Islet precursor cell (in vitro differentiated cells): ENCODE data around the gene CAPN15.
"Not testable (repeated sequence)": the region's sequence is repeated elsewhere in the genome, so short reads cannot be mapped to it uniquely, and the experiment has no call there.

Experiments used
- DNase-seq: peaks from one replicate; pipeline ENCODE4 v3.0.0-alpha.2; 2018

The CAPN15 gene

DNA sequence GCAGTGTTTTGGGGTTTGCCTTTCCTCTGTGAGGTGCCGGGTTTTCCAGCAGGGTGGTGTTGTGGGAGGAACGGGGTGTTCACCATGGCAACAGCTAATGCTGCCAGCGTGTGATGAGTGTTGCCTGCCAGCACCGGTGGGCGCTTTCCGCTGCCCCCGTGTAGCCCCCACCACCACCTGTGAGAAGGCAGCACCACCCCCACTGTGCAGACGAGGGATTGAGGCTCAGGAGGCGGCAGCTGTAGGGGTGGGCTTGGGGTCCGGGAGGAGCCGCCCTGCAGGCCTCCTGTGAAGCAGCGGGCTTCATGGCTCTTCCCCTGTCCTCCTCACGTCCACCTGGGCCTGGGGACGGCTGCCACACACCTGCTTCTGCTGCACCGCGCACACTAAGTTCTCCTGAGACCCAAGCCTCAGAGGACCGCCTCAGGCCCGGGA, 67.6 kb downstream of the CAPN15 start:
- DNase-seq, result no peak

DNA sequence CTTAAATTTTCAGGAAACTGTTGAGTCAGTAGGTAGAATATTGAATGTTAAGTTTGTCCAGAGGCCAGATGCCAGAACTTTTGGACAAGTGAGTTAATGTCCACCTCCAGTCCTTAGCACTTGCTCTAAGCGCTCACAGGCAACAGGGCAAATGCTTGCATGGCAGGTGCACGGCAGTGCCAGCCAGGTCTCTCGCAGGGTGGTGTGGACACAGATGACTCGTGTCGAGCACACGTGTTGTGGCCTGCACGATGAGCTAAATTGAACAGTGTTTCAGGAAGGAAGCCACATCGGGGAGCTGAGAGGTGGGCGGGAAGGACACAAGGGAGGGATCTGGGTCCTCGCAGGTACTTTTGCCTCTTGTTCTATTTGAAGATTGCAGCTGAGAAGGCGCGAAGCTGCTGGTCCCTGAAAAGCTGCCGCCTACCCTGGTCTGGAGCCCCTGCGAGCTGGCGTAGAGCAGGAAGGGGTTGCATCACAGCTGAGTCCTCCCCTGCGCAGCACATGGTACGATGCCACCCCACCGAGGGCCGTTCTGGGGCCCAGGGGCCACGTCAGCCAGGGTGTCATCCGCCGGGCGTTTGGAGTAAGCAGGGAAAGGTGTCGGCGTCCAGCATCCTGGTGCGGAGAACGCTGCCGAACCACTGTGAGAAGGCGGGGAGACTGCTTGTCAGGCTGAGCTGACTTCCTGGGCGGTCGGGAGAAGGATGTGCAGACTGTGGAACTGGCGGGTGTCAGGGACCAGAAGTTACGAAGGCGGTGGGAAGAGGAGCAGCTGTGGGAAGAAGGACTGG, 68.6 kb downstream of the CAPN15 start:
- no peak for DNase-seq

DNA sequence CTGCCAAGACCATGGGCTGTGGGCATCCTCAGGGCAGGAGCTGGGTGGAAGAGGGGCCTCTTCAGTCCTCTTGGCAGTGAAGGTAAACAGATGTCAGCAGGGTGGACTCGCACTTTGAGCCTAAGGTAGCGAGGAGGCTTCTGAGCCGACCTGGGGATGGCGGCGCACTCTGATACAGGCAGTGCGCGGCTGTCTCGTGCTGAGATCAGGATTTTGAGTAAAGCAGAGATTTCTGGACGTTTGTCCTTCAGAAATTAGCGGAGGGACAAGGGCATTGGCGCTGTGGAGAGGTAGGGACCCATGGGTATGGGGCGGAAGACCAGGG, 69.2 kb downstream of the CAPN15 start:
- DNase-seq, result no peak

DNA sequence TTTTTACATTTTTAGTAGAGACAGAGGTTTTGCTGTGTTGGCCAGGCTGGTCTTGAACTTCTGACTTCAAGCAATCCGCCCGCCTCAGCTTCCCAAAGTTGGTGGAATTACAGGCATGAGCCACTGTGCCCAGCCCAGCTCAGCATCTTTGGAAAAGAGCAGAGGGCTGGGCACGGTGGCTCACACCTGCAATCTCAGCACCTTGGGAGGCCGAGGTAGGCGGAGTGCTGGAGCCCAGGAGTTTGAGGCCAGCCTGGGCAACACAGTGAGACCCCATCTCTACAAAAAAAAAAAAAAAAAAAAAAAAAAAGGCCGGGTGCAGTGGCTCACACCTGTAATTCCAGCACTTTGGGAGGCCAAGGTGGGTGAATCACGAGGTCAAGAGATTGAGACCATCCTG, 70.1 kb downstream of the CAPN15 start:
- not testable (repeated sequence) for DNase-seq

DNA sequence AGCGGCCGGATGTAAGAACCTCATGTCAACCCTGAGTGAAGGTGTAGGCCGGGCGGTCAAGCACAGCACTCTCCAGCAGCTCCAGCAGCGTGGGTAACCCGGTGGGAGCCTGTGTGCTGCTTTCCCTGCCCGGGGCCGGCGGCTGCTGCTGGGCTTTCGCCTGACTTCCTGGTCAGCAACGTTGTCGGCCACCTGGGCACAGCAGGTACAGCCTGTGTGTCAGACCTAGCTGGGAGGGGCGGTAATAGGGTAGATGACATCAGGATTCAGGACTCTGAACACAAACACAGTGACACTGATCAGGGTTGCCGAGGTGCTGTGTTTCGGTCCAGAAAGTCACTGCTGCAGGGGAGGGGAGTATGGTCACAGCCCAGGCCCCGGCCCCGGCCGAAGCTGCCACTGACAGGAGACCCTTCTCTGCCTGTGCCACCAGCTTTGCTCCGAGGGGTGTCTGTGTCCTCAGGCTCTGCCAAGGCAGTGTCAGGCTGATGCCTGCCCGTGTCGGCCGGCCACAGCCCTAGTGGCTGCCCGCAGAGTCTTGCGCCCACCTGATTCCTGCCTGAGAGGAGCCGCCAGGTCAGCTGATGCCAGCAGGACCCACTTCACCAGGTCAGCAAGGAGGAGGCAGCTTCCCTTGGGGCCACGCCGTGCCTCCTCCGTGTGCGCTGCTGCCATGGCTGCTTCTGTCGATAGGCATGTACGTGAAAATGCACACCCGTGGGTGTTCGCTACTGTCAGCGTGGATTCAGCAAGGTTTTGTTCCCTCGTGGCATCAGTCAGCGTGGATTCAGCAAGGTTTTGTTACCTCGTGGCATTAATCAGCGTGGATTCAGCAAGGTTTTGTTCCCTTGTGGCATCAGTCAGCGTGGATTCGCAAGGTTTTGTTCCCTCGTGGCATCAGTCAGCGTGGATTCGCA, 71.6 kb downstream of the CAPN15 start:
- DNase-seq, result no peak

DNA sequence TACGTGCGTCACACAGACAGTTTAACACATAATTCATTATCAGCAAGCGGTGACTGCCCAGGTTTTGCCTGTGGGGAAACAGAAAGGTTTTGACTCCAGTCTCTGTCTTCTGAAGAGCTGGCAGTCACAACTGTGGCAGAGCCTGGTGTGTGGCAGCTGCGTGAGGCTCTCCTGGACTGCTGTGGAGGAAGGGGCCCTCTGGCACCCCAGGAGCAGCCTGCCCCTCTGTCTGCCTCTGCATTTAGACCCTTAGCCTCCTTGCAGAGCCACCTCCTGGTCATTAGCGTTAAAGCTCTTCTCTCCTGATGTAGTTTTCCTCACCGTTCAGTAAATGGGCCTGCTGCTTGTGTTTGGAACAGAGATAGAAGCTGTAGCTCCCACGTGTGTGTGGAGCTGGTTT, 73.3 kb downstream of the CAPN15 start:
- DNase-seq, result no peak

DNA sequence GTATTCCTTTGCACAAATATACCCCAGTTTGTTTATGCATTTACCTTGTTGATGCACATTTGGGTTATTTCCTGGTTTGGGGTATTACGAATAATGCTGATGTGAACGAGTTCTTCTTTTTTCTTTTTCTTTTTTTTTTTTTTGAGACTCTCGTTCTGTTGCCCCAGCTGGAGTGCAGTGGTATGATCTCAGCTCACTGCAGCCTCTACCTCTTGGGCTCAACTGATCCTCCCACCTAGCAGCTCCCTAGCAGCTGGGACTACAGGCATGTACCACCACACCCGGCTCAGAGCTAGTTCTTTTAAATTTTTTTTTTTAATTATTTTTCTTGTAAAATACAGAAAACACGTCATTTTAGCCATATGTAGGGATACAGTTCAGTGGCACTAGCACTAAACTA, 76.4 kb downstream of the CAPN15 start:
- DNase-seq, result no peak
